Muscle layer of duodenum (tissue), 2 donors: Measurements from ENCODE around the gene ZNF33B.
A peak's percentile ranks its signal among the peaks of the same experiment; 100 is the strongest.
"Not testable (repeated sequence)": the region's sequence is repeated elsewhere in the genome, so short reads cannot be mapped to it uniquely, and the experiment has no call there.

Experiments used
- H3K27ac ChIP-seq: one replicate; pipeline ENCODE4 v1.7.0; 2013; ENCODE audit warnings: mild to moderate bottlenecking, low read length
- H3K27me3 ChIP-seq: one replicate; pipeline ENCODE4 v1.7.0; 2013; ENCODE audit warnings: low read depth, mild to moderate bottlenecking, control low read depth, low read length
- H3K36me3 ChIP-seq, 2 donors: one replicate each; pipeline ENCODE4 v1.7.0; 2013; ENCODE audit warnings: low read length in 2 of 2, control low read depth in 1 of 2, mild to moderate bottlenecking in 1 of 2; ENCODE audit not compliant: insufficient read depth in 2 of 2, control insufficient read depth in 1 of 2
- H3K4me1 ChIP-seq, 2 donors: one replicate each; pipeline ENCODE4 v1.7.0; 2013; ENCODE audit warnings: low read length in 2 of 2, mild to moderate bottlenecking in 2 of 2, control low read depth in 1 of 2, moderate library complexity in 1 of 2; ENCODE audit not compliant: insufficient read depth in 2 of 2, control insufficient read depth in 1 of 2
- H3K4me3 ChIP-seq, 2 donors: one replicate each; pipeline ENCODE4 v1.7.0; 2013; ENCODE audit warnings: low read length in 2 of 2, low read depth in 1 of 2, mild to moderate bottlenecking in 1 of 2
- H3K9me3 ChIP-seq, 2 donors: one replicate each; pipeline ENCODE4 v1.7.0; 2013; ENCODE audit warnings: low read length in 2 of 2, control low read depth in 1 of 2, mild to moderate bottlenecking in 1 of 2; ENCODE audit not compliant: control insufficient read depth in 1 of 2
- donor health status: healthy.

The ZNF33B gene

GRCh38 chr10:42638055-42638820 lies at the start of gene ZNF33B:
Gene ZNF33B, minus strand, starts transcription at chr10:42638570. Its CDS starts 1,642 bp downstream, at chr10:42636928.
- no peaks in the 10 kb centered on the region for H3K27me3 ChIP-seq
- H3K4me1 ChIP-seq, result no peaks in the 10 kb centered on the region
- no peaks in the 10 kb centered on the region for H3K36me3 ChIP-seq
- H3K27ac ChIP-seq, result peak within 1 kb of the TSS; percentile 88
- H3K4me3 ChIP-seq, result peak within 1 kb of the TSS; percentile 95 to 97
- no peaks in the 10 kb centered on the region for H3K9me3 ChIP-seq

GRCh38 chr10:42684517-42684916 lies 46.1 kb upstream of the ZNF33B start:
- no peaks in the 10 kb centered on the region for H3K4me1 ChIP-seq
- no peak overlapping the region for H3K27ac ChIP-seq

GRCh38 chr10:42680267-42680666 lies 41.9 kb upstream of the ZNF33B start:
- Histone ChIP-seq H3K4me3 (no peak overlapping the region), H3K27me3 (no peaks in the 10 kb centered on the region), H3K4me1 (no peaks in the 10 kb centered on the region), H3K27ac (no peak overlapping the region), H3K36me3 (no peaks in the 10 kb centered on the region), H3K9me3 (peaks cover 0 to 6% of the 10 kb centered on the region in 2 donors)

More at GRCh38 chr10:42684517-42684916, 46.1 kb upstream of the ZNF33B start:
- H3K27me3 ChIP-seq, result no peaks in the 10 kb centered on the region
- no peaks in the 10 kb centered on the region for H3K36me3 ChIP-seq
- H3K4me3 ChIP-seq, result no peak overlapping the region
- no peaks in the 10 kb centered on the region for H3K9me3 ChIP-seq

- H3K4me3 ChIP-seq, H3K36me3 ChIP-seq, H3K27ac ChIP-seq: not testable (repeated sequence)
Observed at GRCh38 chr10:42665181-42665979, 27.0 kb upstream of the ZNF33B start.

GRCh38 chr10:42654419-42654818 lies 16.0 kb upstream of the ZNF33B start:
- H3K36me3 ChIP-seq, result no peaks in the 10 kb centered on the region
- H3K4me3 ChIP-seq, result no peak overlapping the region
- H3K27me3 ChIP-seq, result no peaks in the 10 kb centered on the region
- H3K27ac ChIP-seq, result no peak overlapping the region
- peaks cover 0 to 2% of the 10 kb centered on the region in 2 donors for H3K4me1 ChIP-seq
- H3K9me3 ChIP-seq, result no peaks in the 10 kb centered on the region

More at GRCh38 chr10:42665181-42665979, 27.0 kb upstream of the ZNF33B start:
- not testable (repeated sequence) for H3K4me1 ChIP-seq, H3K27me3 ChIP-seq, H3K9me3 ChIP-seq

- Histone ChIP-seq H3K36me3 (no peaks in the 10 kb centered on the region), H3K9me3 (no peaks in the 10 kb centered on the region), H3K27me3 (no peaks in the 10 kb centered on the region), H3K27ac (no peak overlapping the region), H3K4me1 (peaks cover 0 to 2% of the 10 kb centered on the region in 2 donors), H3K4me3 (no peak overlapping the region)
Observed at GRCh38 chr10:42652858-42653257, 14.5 kb upstream of the ZNF33B start.

GRCh38 chr10:42650374-42650773 lies 12.0 kb upstream of the ZNF33B start:
- Histone ChIP-seq H3K9me3 (no peaks in the 10 kb centered on the region), H3K4me1 (peaks cover 0 to 2% of the 10 kb centered on the region in 2 donors), H3K36me3 (peaks cover 0 to 3% of the 10 kb centered on the region in 2 donors), H3K27me3 (no peaks in the 10 kb centered on the region), H3K4me3 (no peak overlapping the region), H3K27ac (no peak overlapping the region)

GRCh38 chr10:42648512-42648911 lies 10.1 kb upstream of the ZNF33B start:
- H3K36me3 ChIP-seq, result peaks cover 0 to 3% of the 10 kb centered on the region in 2 donors
- no peaks in the 10 kb centered on the region for H3K27me3 ChIP-seq
- no peak overlapping the region for H3K27ac ChIP-seq
- H3K4me1 ChIP-seq, result peaks cover 0 to 2% of the 10 kb centered on the region in 2 donors
- no peak overlapping the region for H3K4me3 ChIP-seq
- no peaks in the 10 kb centered on the region for H3K9me3 ChIP-seq

GRCh38 chr10:42646687-42647640 lies 8.6 kb upstream of the ZNF33B start:
- H3K27ac ChIP-seq, result no peak overlapping the region
- peaks cover 0 to 3% of the 10 kb centered on the region in 2 donors for H3K36me3 ChIP-seq
- H3K27me3 ChIP-seq, result no peaks in the 10 kb centered on the region
- H3K4me3 ChIP-seq, result no peak overlapping the region
- H3K4me1 ChIP-seq, result no peaks in the 10 kb centered on the region
- no peaks in the 10 kb centered on the region for H3K9me3 ChIP-seq

GRCh38 chr10:42646214-42646613 lies 7.8 kb upstream of the ZNF33B start:
- Histone ChIP-seq H3K9me3 (no peaks in the 10 kb centered on the region), H3K27me3 (no peaks in the 10 kb centered on the region), H3K4me3 (no peak overlapping the region), H3K4me1 (no peaks in the 10 kb centered on the region), H3K36me3 (peaks cover 0 to 3% of the 10 kb centered on the region in 2 donors), H3K27ac (no peak overlapping the region)
